DMS53 treated with DMSO at 0.1 percent for 48 hours (cell line): ENCODE data around the gene PLXNB2.

Experiments
- DNase-seq: peaks from one replicate; lab custom pipeline; 2025; ENCODE audit not compliant: unreplicated experiment; lab: John Stamatoyannopoulos, UW

The PLXNB2 gene

GRCh38 chr22:50242406-50242949 is 65.0 kb downstream of the PLXNB2 start:
- DNase-seq, result no peak

GRCh38 chr22:50238755-50239154 is 68.7 kb downstream of the PLXNB2 start:
- DNase-seq, result no peak

- DNase-seq, result no peak
These were observed 70.6 kb downstream of the PLXNB2 start for GRCh38 chr22:50236731-50237409.

- DNase-seq, result no peak
These were observed 74.2 kb downstream of the PLXNB2 start for GRCh38 chr22:50233223-50233622.

- DNase-seq, result no peak
These were observed 74.8 kb downstream of the PLXNB2 start for GRCh38 chr22:50232481-50233151.

GRCh38 chr22:50229370-50229769 is 78.1 kb downstream of the PLXNB2 start:
- DNase-seq, result no peak

- no peak for DNase-seq
These were observed 79.1 kb downstream of the PLXNB2 start for GRCh38 chr22:50228366-50228765.

GRCh38 chr22:50227579-50228215 is 79.7 kb downstream of the PLXNB2 start:
- DNase-seq, result no peak

- no peak for DNase-seq
These were observed 80.6 kb downstream of the PLXNB2 start for GRCh38 chr22:50226875-50227165.

GRCh38 chr22:50226063-50226874 is 81.2 kb downstream of the PLXNB2 start:
- DNase-seq, result no peak

GRCh38 chr22:50225200-50225969 is 82.1 kb downstream of the PLXNB2 start:
- no peak for DNase-seq
